GM21529 (cell line): ENCODE results near the gene WTAP.
"Not testable (repeated sequence)": the region's sequence is repeated elsewhere in the genome, so short reads cannot be mapped to it uniquely, and the experiment has no call there.

Experiments
- ATAC-seq: cut with Tn5 transposase; IDR thresholded peaks from one replicate; pipeline ENCODE4 v1.9.1; 2021; ENCODE audit not compliant: unreplicated experiment

Gene WTAP

GRCh38 chr6:159760602-159761057 lies 33.3 kb downstream of the WTAP start:
- ATAC-seq: no peak

- no peak for ATAC-seq
Measured at GRCh38 chr6:159761129-159761872, 34.0 kb downstream of the WTAP start.

- peak; percentile 98 for ATAC-seq
Measured at GRCh38 chr6:159761873-159762680, 34.8 kb downstream of the WTAP start, which contains the start of gene ACAT2. Gene ACAT2, plus strand, starts transcription at chr6:159762045. Its CDS starts 43 bp downstream, at chr6:159762088.

- peak; percentile 9 for ATAC-seq
Measured at GRCh38 chr6:159762681-159763293, 35.5 kb downstream of the WTAP start.

- ATAC-seq: no peak
Measured at GRCh38 chr6:159766906-159767305, 39.6 kb downstream of the WTAP start.

GRCh38 chr6:159769470-159769869 lies 42.2 kb downstream of the WTAP start:
- no peak for ATAC-seq

- ATAC-seq: no peak
Measured at GRCh38 chr6:159772196-159772595, 44.9 kb downstream of the WTAP start.

- no peak for ATAC-seq
Measured at GRCh38 chr6:159777240-159777904, 50.1 kb downstream of the WTAP start.

GRCh38 chr6:159778131-159778530 lies 50.8 kb downstream of the WTAP start:
- no peak for ATAC-seq

- ATAC-seq: no peak
Measured at GRCh38 chr6:159778542-159779103, 51.3 kb downstream of the WTAP start.

GRCh38 chr6:159788276-159788675 lies 61.0 kb downstream of the WTAP start:
- ATAC-seq: no peak

GRCh38 chr6:159788753-159789376 lies 61.6 kb downstream of the WTAP start:
- no peak for ATAC-seq

GRCh38 chr6:159789377-159790148 lies 62.3 kb downstream of the WTAP start, which contains the start of gene TCP1:
Gene TCP1, minus strand, starts transcription at chr6:159789602. Its CDS starts 134 bp downstream, at chr6:159789468.
- ATAC-seq: peak; percentile 71

GRCh38 chr6:159790149-159790955 lies 63.0 kb downstream of the WTAP start, which contains the start of gene MRPL18:
Gene MRPL18, plus strand, starts transcription at chr6:159790467. Its CDS starts 121 bp downstream, at chr6:159790588.
- ATAC-seq: peak; percentile 82

- no peak for ATAC-seq
Measured at GRCh38 chr6:159790956-159791598, 63.8 kb downstream of the WTAP start.

- not testable (repeated sequence) for ATAC-seq
Measured at GRCh38 chr6:159794976-159795375, 67.7 kb downstream of the WTAP start.

- ATAC-seq: no peak
Measured at GRCh38 chr6:159797554-159797953, 70.2 kb downstream of the WTAP start.
